GM10266 (cell line): ENCODE results near the gene SHANK1.
"Not testable (repeated sequence)": the region's sequence is repeated elsewhere in the genome, so short reads cannot be mapped to it uniquely, and the experiment has no call there.

Experiments
- DNase-seq: peaks from one replicate; pipeline ENCODE4 v3.0.0; 2012; ENCODE audit errors: extremely low spot score
- TF ChIP-seq, protein P1 (sequence below): IDR thresholded peaks from 2 replicates; pipeline ENCODE4 v1.5.1; 2012; ENCODE audit warnings: mild to moderate bottlenecking, low read depth; ENCODE audit not compliant: control insufficient read depth, insufficient read depth; ENCODE audit errors: missing control alignments

The SHANK1 gene

DNA sequence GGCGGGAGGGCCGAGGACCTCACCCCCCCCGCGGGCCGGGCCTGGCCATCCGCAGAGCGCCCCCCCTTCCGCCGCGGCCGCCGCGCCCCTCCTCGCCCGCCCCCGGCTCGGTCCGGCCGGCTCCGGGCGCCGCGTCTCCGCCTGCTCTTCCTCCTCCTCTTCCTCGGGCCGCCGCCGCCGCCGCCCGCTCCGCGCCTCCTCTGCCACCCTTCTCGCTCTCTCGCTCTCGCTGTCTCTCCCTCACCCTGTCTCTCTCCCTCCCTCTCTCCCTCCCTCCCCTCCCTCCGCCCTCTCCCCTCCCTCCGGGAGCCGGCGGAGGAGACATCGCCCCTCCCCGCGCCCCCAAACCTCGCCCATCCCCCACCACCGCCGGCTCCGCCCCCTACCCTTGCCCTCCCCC lies at the start of gene SHANK1:
Gene SHANK1, minus strand, starts transcription at position 237 of the 400 bp plus-strand sequence. CDS start 2,883 bp downstream, outside the sequence.
- DNase-seq, result no peak
- TF ChIP-seq, protein P1, sequence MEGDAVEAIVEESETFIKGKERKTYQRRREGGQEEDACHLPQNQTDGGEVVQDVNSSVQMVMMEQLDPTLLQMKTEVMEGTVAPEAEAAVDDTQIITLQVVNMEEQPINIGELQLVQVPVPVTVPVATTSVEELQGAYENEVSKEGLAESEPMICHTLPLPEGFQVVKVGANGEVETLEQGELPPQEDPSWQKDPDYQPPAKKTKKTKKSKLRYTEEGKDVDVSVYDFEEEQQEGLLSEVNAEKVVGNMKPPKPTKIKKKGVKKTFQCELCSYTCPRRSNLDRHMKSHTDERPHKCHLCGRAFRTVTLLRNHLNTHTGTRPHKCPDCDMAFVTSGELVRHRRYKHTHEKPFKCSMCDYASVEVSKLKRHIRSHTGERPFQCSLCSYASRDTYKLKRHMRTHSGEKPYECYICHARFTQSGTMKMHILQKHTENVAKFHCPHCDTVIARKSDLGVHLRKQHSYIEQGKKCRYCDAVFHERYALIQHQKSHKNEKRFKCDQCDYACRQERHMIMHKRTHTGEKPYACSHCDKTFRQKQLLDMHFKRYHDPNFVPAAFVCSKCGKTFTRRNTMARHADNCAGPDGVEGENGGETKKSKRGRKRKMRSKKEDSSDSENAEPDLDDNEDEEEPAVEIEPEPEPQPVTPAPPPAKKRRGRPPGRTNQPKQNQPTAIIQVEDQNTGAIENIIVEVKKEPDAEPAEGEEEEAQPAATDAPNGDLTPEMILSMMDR, result no peak

GRCh38 chr19:50768277-50768676 lies 48.7 kb upstream of the SHANK1 start:
- no peak for DNase-seq
- TF ChIP-seq, protein P1, result no peak

DNA sequence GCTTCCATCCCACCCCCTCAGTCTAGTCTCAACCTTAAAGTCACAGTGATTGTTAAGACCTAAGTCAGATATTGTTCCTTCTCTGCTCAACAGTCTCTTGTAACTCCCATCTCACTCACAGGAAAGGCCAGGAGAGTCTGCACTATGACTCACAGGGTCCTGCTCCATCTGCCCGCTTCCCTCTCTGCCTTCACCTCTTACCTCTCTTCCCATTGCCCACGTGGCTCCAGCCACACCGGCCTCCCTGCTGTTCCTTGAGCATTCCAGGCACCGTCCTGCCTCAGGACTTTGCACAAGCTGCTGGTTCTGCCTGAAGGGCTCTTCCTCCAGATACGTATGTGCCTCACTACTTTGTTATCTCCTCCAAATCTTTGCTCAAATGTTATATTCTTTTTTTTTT lies 47.7 kb upstream of the SHANK1 start:
- DNase-seq, result not testable (repeated sequence)

DNA sequence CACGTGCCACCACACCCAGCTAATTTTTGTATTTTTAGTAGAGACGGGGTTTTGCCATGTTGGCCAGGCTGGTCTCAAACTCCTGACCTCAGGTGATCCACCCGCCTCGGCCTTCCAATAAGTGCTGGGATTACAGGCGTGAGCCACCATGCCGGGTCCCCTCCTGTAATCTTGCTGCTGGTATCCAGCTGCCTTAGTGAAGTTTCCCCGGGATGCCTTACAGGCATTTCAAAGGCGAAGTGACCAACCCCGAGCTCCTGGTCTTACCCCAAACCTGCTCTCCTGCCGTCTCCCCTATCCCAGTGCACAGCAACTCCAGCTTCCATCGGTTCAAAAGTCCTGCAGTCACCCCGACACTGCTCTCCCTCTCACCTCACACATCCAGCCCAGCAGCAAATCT lies 47.1 kb upstream of the SHANK1 start:
- not testable (repeated sequence) for DNase-seq

- no peak for DNase-seq
- TF ChIP-seq, protein P1, result no peak
These were observed 44.8 kb upstream of the SHANK1 start for GRCh38 chr19:50764409-50764808.

- not testable (repeated sequence) for DNase-seq
These were observed 43.9 kb upstream of the SHANK1 start for GRCh38 chr19:50763521-50763920.

DNA sequence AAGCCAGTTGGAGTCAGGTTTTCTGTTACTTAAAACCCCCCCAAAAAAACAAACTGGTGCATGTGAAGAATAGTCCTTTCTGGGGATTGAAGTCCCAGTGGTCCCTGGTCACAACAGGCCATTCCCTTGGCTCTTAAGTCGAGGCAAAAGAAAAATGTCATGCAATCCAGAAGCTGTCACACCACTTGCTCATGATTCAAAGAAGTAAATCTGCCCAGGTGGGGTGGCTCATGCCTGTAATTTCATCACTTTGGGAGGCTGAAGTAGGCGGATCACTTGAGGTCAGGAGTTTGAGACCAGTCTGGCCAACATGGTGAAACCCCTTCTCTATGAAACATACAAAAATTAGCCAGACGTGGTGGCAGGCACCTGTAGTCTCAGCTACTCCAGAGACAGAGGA lies 41.9 kb upstream of the SHANK1 start:
- DNase-seq, result not testable (repeated sequence)

DNA sequence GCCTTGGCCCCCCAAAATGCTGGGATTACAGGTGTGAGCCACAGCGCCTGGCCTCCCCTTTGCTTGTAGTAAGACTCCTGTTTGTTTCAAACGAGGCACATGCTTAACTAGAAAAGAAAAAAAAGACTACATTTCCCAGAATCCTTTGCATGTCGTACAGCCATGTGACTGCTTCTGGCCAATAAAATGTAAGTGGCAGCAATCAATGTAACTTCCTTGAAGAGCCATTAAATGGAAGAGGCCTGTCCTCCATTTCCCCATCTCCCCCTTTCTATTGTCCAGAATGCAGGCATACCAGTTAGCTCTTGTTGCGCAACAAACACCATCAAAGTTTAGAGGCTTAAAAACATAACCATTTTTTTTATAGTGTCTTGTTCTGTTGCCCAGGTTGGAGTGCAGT lies 40.3 kb upstream of the SHANK1 start:
- peak; percentile 29 for DNase-seq
- TF ChIP-seq, protein P1, result no peak

- DNase-seq, result not testable (repeated sequence)
These were observed 39.5 kb upstream of the SHANK1 start for GRCh38 chr19:50759076-50759475.

GRCh38 chr19:50757624-50758023 lies 38.0 kb upstream of the SHANK1 start:
- not testable (repeated sequence) for DNase-seq

GRCh38 chr19:50756244-50756643 lies 36.6 kb upstream of the SHANK1 start:
- DNase-seq, result not testable (repeated sequence)

GRCh38 chr19:50753879-50754278 lies 34.3 kb upstream of the SHANK1 start:
- no peak for DNase-seq
- TF ChIP-seq, protein P1, result no peak
